Body of pancreas (tissue), 4 donors: ENCODE measurements around the gene SHROOM1. TPM values are rescaled to one million over a fixed set of nuclear protein-coding genes. Genes with fewer than 3 reads are reported as not detected.

Experiments
- ATAC-seq: fragments of 150-250 bp; one replicate; pipeline ENCODE4 v1.9.1; 2016
- DNase-seq, 4 donors: peaks; one replicate each; pipeline ENCODE4 v3.0.0-alpha.2; 2019
- H3K27ac ChIP-seq, 4 donors: fragments of 200-600 bp; sonication (generic); 1 replicate in 3 of 4; 2 replicates in 1 of 4; pipeline versions ENCODE4 v1.5.1 to v1.6.1; 2016 to 2019; ENCODE audit warnings: mild to moderate bottlenecking in 1 of 4, mixed read lengths in 1 of 4, moderate library complexity in 1 of 4
- H3K27me3 ChIP-seq, 2 donors: fragments of 200-600 bp; sonication (generic); one replicate each; pipeline ENCODE4 v1.6.0; 2016; ENCODE audit warnings: mild to moderate bottlenecking in 1 of 2
- H3K36me3 ChIP-seq, 2 donors: fragments of 200-600 bp; sonication (generic); replicated peaks in 1 of 2; 2 replicates each; pipeline ENCODE4 v1.5.1; 2016; ENCODE audit warnings: low read depth in 2 of 2; ENCODE audit not compliant: insufficient read depth in 1 of 2
- H3K4me1 ChIP-seq: fragments of 200-600 bp; sonication (generic); one replicate; pipeline ENCODE4 v1.6.0; 2016
- H3K4me3 ChIP-seq, 2 donors: fragments of 200-600 bp; sonication (generic); 1 replicate in 1 of 2; 2 replicates in 1 of 2; pipeline ENCODE4 v1.5.1; 2016 to 2019
- H3K9me3 ChIP-seq, 3 donors: fragments of 200-600 bp; sonication (generic); 1 replicate in 2 of 3; 2 replicates in 1 of 3; pipeline ENCODE4 v1.5.1; 2016
- POLR2A ChIP-seq, 3 donors: fragments of 450-650 bp; IDR thresholded peaks; one replicate each; pipeline ENCODE4 v1.6.1; 2016; ENCODE audit warnings: antibody characterized with exemption in 3 of 3, mild to moderate bottlenecking in 2 of 3
- WGBS, 2 donors: methylation state at CpG; one replicate each; pipeline ENCODE4 v1.1.5; 2017; 5-methylcytosine and 5-hydroxymethylcytosine counted together
- intact Hi-C: fragments of 100-400 bp; cut with DNase I; formaldehyde crosslinking; loops from one replicate; pipeline ENCODE4 v1.15.1; 2023
- total RNA-seq, 2 donors: library from RNA; depleted of rRNA; stranded (reverse); fragments of >200 nt; gene quantifications; one replicate each; pipeline ENCODE4 v1.1.0, GENCODE V29; 2016
- TF ChIP-seq, protein P1 (sequence below), 7 experiments: fragments of 450-650 bp in 4 of 7; fragments of 200-600 bp in 3 of 7; sonication (generic) in 3 of 7; IDR thresholded peaks; one replicate each; pipeline ENCODE4 v1.5.1; 2016 to 2019; ENCODE audit warnings: antibody characterized with exemption in 7 of 7

The SHROOM1 gene
- total RNA-seq, 2 donors from 2014 or later, result 19.5 to 27.4 TPM

DNA sequence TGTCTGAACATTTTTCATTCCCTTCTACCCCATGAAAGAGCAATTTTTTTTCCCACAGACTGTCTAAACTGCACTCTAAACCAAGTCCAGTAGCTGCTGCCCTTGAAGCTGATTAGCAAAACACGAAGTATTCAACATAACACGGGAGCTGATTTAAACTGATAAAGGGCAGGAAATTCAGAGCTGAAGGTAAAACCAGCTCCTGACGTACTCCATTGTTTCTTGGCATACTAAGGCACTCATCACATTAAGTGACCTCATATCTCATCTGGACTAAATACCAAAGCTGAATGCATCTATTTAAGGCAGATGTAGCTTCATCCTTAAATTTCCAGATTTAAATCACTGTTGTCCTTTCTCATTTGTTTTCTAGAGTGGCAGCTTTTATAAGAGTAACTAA, 23.9 kb upstream of the SHROOM1 start:
- no peak for DNase-seq
- Histone ChIP-seq H3K27me3 (no peaks in the 10 kb centered on the region), H3K27ac (peak overlapping the region in 2 of 4 donors; percentile 53 to 72), H3K4me1 (peaks cover 24% of the 10 kb centered on the region), H3K9me3 (no peaks in the 10 kb centered on the region), H3K36me3 (no peaks in the 10 kb centered on the region), H3K4me3 (no peak overlapping the region)
- 6 to 9% methylated on average over 3 of the region's 3 CpGs for WGBS, 2 donors
- intact Hi-C loops, result no loop called here
- ATAC-seq, result peak; percentile 59
- TF ChIP-seq, protein P1, sequence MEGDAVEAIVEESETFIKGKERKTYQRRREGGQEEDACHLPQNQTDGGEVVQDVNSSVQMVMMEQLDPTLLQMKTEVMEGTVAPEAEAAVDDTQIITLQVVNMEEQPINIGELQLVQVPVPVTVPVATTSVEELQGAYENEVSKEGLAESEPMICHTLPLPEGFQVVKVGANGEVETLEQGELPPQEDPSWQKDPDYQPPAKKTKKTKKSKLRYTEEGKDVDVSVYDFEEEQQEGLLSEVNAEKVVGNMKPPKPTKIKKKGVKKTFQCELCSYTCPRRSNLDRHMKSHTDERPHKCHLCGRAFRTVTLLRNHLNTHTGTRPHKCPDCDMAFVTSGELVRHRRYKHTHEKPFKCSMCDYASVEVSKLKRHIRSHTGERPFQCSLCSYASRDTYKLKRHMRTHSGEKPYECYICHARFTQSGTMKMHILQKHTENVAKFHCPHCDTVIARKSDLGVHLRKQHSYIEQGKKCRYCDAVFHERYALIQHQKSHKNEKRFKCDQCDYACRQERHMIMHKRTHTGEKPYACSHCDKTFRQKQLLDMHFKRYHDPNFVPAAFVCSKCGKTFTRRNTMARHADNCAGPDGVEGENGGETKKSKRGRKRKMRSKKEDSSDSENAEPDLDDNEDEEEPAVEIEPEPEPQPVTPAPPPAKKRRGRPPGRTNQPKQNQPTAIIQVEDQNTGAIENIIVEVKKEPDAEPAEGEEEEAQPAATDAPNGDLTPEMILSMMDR (IDR thresholded peaks at IDR 0.05), result no peak
- TF ChIP-seq POLR2A (IDR thresholded peaks at IDR 0.05), result no peak

GRCh38 chr5:132853790-132854189, 23.3 kb upstream of the SHROOM1 start:
- no peak for TF ChIP-seq POLR2A (IDR thresholded peaks at IDR 0.05)
- TF ChIP-seq, protein P1 (IDR thresholded peaks at IDR 0.05), result no peak
- ATAC-seq, result no peak
- intact Hi-C loops, result no loop called here
- Histone ChIP-seq H3K27me3 (no peaks in the 10 kb centered on the region), H3K4me1 (peaks cover 24% of the 10 kb centered on the region), H3K4me3 (no peak overlapping the region), H3K36me3 (no peaks in the 10 kb centered on the region), H3K27ac (peak overlapping the region in 3 of 4 donors; percentile 15 to 72 (median 50)), H3K9me3 (no peaks in the 10 kb centered on the region)
- no peak for DNase-seq
- WGBS, 2 donors, result 10 to 22% methylated on average over 1 of the region's 1 CpG

- TF ChIP-seq POLR2A (IDR thresholded peaks at IDR 0.05), result peak in 1 of 3 donors; percentile 18
- TF ChIP-seq, protein P1 (IDR thresholded peaks at IDR 0.05), result no peak
- DNase-seq, result peak; percentile 31 to 57 (median 48)
- no peaks in the 10 kb centered on the region for H3K27me3 ChIP-seq
- no peaks in the 10 kb centered on the region for H3K9me3 ChIP-seq
- H3K27ac ChIP-seq, result peak overlapping the region; percentile 12 to 72 (median 32)
- H3K36me3 ChIP-seq, result no peaks in the 10 kb centered on the region
- peaks cover 24% of the 10 kb centered on the region for H3K4me1 ChIP-seq
- 59 to 61% methylated on average over 3 of the region's 3 CpGs for whole genome bisulfite sequencing, 2 donors
- intact Hi-C loops, result no loop called here
- H3K4me3 ChIP-seq, result no peak overlapping the region
- ATAC-seq, result peak; percentile 86
Observed at GRCh38 chr5:132853323-132853722, 22.9 kb upstream of the SHROOM1 start.

- DNase-seq (no peak), ATAC-seq (no peak)
- no peaks in the 10 kb centered on the region for H3K27me3 ChIP-seq
- WGBS, 2 donors, result 54 to 71% methylated on average over 2 of the region's 2 CpGs
- H3K9me3 ChIP-seq, result no peaks in the 10 kb centered on the region
- no peaks in the 10 kb centered on the region for H3K36me3 ChIP-seq
- H3K27ac ChIP-seq, result peak overlapping the region in 3 of 4 donors; percentile 14 to 50 (median 44)
- intact Hi-C loops, result no loop called here
- H3K4me1 ChIP-seq, result peaks cover 24% of the 10 kb centered on the region
- TF ChIP-seq, protein P1 (IDR thresholded peaks at IDR 0.05), result no peak
- TF ChIP-seq POLR2A (IDR thresholded peaks at IDR 0.05), result no peak
- H3K4me3 ChIP-seq, result no peak overlapping the region
Observed at GRCh38 chr5:132850066-132850465, 19.6 kb upstream of the SHROOM1 start.

GRCh38 chr5:132849347-132849746, 18.9 kb upstream of the SHROOM1 start:
- no peaks in the 10 kb centered on the region for H3K27me3 ChIP-seq
- WGBS, 2 donors, result 20 to 28% methylated on average over 1 of the region's 1 CpG
- H3K9me3 ChIP-seq, result no peaks in the 10 kb centered on the region
- ATAC-seq (peak; percentile 63), DNase-seq (peak in 1 of 4 donors; percentile 10)
- H3K4me1 ChIP-seq, result peaks cover 24% of the 10 kb centered on the region
- no peaks in the 10 kb centered on the region for H3K36me3 ChIP-seq
- H3K27ac ChIP-seq, result peak overlapping the region in 3 of 4 donors; percentile 14 to 50 (median 44)
- TF ChIP-seq, protein P1 (IDR thresholded peaks at IDR 0.05), result no peak
- no peak for TF ChIP-seq POLR2A (IDR thresholded peaks at IDR 0.05)
- no peak overlapping the region for H3K4me3 ChIP-seq
- intact Hi-C loops, result no loop called here
